ENCODE measurements around the gene MARCHF2.

GRCh38 chr19:8412783-8413628 is at the start of gene MARCHF2:
- TF ChIP-seq CTCF (IDR thresholded peaks at IDR 0.05; ENCODE audit: insufficient read depth, low read length, poor library complexity, severe bottlenecking) (peak; percentile 44), EZH2phosphoT487 (conservative IDR thresholded peaks at IDR 0.05; ENCODE audit: low read length) (no peak)
